Raji (cell line): ENCODE data around the gene KIFAP3.

ENCODE experiments used
- POLR2A ChIP-seq: IDR thresholded peaks from 2 replicates; pipeline ENCODE4 v1.6.1; 2011; ENCODE audit warnings: low read depth, low read length, control low read depth; ENCODE audit not compliant: insufficient read depth

Gene KIFAP3

DNA sequence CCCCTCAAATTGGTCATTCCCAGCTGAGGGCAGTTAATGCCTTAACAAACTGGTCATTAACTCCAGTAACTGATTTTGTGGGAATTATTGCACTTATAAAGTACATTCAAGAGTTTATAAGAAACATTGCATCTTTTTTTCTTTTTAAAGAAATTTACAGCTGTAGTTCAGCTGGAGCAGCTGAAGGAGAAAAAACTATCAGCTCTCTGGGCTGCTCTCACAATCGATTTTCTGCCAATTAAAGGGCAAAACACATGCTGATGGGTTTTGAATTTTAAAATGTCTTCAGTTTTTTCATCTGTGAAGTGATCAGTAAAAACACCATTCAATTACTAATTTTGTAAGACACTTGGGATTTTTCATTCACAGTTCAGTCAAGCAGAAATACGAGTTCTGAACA lies 74.7 kb downstream of the KIFAP3 start:
- TF ChIP-seq POLR2A, result no peak

DNA sequence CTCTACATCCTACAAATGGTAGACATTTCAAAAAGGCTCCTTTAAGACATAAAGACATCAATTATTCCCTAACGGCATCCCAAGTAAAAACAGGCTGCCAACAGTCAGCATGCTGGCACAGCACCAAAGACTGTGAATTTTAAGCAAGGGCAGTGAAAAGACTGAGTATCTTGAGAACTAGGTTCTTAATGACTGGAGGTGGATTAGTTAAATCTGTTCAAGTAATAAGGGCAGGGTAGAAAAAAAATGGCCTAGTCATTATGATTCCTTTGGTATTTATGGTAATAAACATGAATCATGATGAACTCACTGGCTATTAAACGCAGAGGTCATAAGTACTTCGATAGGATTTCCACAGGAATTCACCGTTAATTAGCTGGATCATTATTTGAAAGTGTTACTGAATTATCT lies 75.2 kb downstream of the KIFAP3 start:
- TF ChIP-seq POLR2A, result no peak

DNA sequence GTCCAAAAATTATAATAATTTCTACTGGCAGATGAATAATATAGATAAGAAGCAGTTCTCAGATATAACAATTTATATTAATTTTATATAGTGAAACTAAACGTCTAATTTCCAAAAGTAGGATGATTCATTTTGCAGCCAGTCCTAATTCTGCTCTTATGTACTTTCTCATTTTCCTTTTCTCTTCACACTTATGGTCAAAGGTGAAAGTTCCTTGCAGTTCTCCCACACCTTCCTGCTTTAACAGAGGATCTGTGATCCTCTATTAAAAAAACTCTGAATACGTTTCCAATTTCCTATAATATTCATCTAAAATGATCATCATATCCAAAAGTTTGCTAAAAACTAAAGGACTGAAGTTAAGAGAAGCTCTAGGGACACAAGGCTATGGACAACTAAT lies 78.5 kb downstream of the KIFAP3 start:
- no peak for TF ChIP-seq POLR2A

DNA sequence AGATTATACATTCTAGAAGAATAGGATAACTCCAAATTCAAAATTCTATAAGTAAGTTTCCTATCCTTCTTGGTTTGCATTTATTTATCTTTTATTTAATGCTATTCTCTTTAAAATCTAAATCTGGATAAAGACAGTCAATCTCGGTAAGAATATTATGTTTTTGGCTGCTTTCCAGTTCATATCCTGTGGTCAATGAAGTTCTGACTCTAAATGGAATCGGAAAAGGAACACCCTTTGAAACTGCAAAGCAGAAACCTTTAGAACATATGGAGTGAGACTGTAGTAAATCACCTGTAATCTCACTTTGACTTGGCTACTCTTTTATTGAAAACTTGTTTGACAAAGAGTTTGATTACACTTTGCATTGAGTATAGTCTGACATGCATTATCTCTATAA lies 85.2 kb downstream of the KIFAP3 start:
- no peak for TF ChIP-seq POLR2A

DNA sequence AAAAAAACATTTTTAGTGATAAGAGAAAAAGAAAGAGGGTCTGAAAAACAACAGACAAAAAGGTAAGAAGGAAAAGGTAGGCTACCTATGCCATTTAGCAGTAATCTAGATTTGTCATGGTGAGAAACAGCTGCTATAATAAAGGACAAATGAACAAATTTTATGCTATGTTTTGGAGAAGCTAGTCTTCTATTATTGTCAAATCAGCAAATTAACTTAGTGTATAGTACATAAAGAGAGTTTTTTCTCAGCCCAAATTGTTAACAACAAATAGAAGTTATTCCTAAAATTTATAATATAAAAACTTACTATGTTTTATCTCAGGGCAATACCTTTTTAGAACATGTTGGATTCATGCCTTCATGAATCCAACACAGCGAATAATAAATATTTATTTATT lies 88.7 kb downstream of the KIFAP3 start:
- no peak for TF ChIP-seq POLR2A

DNA sequence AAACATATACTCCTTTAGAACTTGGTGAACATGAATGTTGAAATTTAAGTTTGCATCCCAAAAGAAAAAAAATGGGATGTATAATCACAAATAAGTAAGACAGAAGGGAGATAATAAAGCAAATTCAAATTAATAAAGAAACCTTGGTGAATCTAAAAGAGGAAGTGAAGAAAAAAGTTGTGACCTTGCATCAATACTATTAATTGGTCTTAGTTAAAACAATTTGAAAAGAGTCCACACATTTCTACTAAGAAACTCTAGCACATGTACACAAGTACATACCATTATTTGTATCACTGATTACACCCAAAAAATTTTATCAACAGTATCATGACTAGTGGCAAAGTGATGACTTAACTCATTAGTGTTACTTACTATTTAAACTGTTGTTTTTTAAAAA lies 100.4 kb downstream of the KIFAP3 start:
- TF ChIP-seq POLR2A, result no peak

DNA sequence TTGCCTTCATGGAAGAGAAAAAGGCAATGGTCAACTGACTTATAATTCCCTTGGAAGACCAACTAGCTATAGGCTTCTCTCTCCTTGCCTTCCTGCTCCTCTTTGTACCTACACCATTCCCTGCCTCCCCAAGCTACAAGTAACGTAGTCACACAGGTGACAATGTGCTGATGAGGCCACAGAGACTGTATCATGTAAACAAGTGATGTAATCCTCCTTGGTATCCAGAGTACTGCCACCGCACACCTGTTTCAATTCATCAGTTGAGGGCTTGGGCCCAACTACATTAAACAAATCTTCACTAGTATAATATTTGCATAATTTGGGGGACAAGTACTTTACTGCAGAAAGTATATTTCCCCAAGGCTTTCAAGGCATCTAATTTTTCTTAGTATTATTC lies 104.4 kb downstream of the KIFAP3 start:
- TF ChIP-seq POLR2A, result no peak

DNA sequence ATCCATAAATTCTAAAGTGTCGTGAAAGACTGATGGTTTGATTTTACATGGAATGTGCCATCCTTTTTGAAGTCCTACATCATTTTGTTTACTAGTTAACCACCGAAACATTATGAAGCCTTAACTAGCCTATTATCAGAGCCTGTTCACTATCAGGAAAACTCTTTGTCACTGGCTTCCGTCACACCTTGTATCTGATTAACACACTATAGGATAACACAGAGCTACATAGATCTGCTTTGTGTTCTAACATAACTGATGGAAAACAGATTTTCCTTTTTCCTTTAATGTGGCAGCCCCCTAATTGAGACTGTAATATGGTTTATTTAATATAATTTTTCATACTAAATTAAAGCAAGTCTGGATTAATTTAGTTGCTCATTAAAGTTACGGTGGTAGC lies 106.3 kb downstream of the KIFAP3 start:
- no peak for TF ChIP-seq POLR2A

DNA sequence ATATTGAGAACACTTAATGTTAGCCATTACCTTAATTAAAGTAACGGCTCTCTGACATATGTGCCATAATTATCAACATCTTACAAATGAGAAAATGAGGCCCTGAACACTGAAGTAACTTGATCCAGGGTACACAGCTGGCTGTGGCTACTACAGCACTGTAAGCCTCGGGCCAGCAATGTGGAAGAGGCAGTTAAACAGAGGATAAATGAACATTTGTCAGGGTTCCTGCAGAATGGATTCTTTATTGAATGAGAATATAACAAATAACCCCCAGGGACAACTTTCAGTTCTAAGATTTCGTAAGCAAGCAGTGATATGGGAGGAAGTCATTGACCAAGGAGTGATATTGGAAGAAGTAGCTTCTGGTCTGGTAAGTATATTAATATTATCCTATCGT lies 110.3 kb downstream of the KIFAP3 start:
- TF ChIP-seq POLR2A, result no peak

DNA sequence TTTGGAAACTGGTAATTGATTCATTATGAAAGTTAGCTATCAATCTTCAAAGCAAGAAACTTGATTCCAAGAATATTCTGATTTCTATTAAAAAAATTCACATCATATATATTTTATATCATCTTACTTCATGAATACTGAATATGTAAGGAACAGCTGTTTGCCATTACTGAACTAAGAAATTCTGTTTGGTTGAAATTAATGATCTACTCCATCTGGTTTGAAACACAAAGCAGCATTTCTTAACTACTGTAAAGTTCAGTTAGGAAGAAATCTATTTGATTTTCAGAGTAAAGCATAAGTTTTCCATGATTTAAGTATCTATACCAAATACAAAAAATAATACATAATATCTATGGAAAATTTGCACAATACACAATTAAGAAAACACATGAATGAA lies 114.8 kb downstream of the KIFAP3 start:
- TF ChIP-seq POLR2A, result no peak

DNA sequence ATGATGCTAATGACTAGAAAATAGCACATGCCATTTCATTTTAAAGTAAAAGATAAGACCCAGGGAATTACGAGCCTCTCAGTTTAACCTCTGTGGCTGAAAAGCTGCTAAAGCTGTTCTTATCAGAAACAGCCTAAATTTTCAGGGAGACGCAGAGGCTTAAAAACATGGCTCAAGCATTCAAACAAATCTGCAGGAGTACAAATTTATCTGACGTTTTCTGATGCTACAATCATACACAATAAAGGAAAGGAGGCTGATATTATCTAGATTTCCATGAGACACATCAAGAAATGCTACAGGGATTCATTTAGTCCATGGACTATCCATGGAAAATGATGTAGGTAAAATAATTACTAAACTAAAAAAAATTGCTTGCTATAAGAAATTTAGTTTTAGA lies 115.5 kb downstream of the KIFAP3 start:
- TF ChIP-seq POLR2A, result no peak

DNA sequence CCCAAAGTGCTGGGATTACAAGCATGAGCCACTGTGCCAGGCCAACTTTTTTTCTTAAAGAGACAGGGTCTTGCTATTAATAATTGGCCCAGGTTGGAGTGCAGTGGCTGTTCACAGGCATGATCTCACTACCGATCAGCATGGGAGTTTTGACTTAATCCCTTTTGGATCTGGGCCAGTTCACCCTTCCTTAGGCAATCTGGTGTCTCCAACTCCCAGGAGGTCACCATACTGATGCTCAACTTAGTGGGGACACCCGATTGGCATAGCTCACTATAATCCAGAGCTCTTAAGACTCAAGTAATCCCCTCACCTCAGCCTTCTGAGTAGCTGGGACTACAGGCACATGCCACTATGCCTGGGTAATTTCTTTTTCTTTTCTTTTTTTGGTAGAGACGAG lies 116.6 kb downstream of the KIFAP3 start:
- TF ChIP-seq POLR2A, result no peak

DNA sequence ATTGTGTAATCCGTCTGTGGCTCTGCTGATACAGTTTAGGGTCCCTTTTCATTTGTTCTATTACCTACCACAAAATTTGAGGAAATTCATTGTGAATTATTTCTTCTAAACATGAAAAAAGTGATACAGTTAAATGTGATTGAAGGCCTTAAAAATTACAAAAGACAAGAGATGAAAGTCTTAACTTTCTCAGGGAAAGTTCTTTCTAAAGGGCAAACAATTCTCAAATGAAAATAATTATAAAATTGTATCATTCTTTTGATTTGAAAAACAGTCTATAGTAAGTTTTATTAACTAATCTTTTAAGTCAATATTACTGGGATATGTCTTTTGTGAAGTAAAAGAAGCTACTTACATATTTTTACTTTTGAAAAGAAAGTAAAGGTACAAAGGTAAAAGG lies 123.4 kb downstream of the KIFAP3 start:
- no peak for TF ChIP-seq POLR2A

DNA sequence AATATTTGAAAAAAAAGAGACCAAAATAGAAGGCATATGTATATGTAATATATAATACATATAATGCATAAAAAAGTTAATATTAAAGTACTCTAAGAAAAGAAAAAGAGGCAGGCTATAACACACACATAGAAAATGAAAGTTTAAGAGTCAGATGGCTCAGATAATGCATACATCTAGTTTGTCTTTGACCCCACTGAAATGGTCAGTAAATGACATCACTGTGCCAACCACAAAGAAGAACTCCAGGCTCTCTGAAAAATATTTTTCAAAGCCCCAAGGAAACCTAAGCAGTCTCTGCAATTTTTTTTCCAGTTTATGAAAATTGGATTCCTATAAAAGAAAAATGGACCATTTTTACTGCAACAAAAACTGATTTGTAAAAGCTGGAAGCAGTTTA lies 125.4 kb downstream of the KIFAP3 start:
- TF ChIP-seq POLR2A, result no peak

DNA sequence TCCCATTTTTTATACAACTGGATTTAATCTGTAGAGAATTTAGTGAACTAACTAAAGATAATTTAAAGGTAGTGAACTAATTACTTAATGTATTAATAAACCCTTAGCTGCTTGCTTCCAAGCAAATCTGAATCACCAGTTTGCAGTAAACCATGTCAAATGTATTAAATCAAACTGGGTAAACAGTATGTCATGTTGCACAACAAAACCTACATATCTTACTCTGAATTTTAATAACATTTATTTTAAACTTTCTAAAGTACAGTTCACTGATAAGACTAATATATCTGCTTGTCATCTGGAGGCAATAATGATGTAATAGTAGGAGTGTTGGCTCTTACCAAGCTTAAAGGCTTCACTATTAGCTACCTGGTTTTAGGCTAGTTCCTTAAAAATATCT lies 128.3 kb downstream of the KIFAP3 start:
- no peak for TF ChIP-seq POLR2A

DNA sequence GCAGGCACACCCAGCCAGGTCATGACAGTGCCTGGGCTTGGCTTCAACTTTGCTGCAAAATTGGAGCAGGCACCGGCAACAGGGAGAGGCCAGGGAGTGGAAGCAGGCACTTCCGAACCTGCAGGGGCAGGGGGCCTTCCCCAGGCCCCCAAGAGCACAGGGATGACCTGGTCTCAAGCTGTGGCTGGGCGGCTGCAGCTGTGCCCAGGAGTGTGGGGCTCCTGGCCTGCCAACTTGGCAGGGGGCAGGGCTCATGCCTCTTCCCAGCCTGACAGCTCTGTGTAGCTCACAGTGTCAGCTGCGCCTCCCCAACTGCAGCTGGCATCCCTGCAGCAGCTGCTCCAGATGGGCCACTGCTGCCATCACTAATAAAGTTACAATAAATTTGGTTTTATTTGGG lies 129.3 kb downstream of the KIFAP3 start:
- no peak for TF ChIP-seq POLR2A

DNA sequence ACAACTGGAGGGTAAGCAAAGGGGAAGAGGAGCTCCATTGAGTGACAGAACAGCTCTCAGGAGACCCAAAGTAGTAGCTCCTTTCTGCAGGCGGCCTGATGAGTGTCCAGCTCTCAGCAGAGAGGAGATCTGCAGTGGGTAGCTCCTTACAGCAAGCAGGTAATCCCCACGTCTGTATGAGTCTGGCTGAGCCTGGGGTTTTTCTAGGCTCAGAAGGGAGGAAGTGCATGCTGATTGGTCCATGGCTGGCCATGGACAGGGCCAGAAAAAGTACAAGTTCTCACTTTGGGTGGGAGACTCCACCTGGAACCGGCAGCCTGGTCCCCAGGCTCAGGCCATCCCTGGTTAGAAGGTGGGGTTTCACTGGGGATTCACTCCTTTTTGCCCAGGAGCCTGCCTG lies 129.9 kb downstream of the KIFAP3 start:
- no peak for TF ChIP-seq POLR2A

DNA sequence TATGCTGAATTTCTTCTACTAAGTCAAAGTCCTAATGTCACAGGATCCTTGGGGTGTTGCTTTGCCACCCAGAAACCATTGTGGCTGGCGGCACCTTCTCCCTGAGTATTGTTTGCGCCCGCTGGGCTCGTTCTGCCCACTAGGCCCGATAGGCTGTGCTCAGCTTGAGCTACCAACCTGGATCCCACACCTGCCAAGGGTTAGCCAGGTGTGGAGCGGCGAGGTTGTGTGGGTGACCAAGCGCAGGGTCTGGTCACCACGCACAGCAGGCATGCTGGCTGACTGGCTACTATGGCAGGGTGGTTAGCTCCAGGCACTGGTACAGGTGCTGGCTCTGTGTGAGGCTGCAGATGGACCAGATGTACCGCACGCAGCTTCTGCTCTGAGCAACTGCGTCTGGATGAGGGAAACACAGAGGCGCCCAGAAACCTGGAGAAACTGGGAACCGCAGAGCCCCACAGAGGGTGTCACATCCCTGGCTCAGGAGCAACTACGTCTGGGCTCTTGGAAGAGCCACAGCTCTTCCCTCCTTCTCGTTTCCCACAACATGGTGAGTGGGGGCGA lies 130.4 kb downstream of the KIFAP3 start:
- TF ChIP-seq POLR2A, result no peak
